ENCODE results near the gene MTMR10. TPM values are rescaled to one million over a fixed set of nuclear protein-coding genes. Genes with fewer than 3 reads are reported as not detected.

The MTMR10 gene
- total RNA-seq, 1 experiment from 2014 or later, result 19.5 TPM

DNA sequence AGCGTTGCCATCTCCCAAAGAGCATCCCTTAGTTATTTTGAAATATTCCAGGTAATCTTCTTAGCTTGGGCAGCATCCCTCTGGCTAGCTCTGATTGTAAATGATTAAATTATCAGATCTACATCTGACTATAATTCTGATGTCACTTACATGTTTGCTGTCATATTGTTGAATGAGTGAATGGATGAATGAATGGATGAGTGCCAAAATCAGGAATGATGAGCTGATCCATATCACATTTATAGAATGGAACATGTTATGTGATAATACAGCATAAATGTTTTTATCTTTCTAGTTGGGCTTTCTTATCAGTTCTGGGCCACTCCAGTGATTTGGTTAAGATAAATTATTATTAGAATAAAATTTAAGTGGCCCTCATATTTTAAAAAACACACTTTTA lies 73.8 kb downstream of the MTMR10 start:
- Histone ChIP-seq H3K4me1 (ENCODE audit: control insufficient read depth, insufficient read depth, low read length) (no peaks in the 10 kb centered on the region), H3K36me3 (ENCODE audit: control insufficient read depth, insufficient read depth, low read length) (peaks cover 3% of the 10 kb centered on the region; the same call in 1 of the 2 replicates), H3K27me3 (ENCODE audit: control insufficient read depth, insufficient read depth, low read length) (no peaks in the 10 kb centered on the region), H3K4me3 (ENCODE audit: low read depth in 2 of 2, low read length in 2 of 2) (no peak overlapping the region), H3K27ac (ENCODE audit: low read length) (no peak overlapping the region), H3K9me3 (ENCODE audit: control insufficient read depth, insufficient read depth, low read depth, low read length) (no peaks in the 10 kb centered on the region)
- ATAC-seq, result no peak
- ChIA-PET CTCF (no interaction called here), POLR2A (no interaction called here)
- intact Hi-C loops (cut with micrococcal nuclease; ENCODE audit: unreplicated experiment) (no loop called here), in situ Hi-C loops (cut with HindIII; ENCODE audit: low pct_unique_long_range_greater_than_20kb, low sequenced_read_pairs) (no loop called here)
- BruUV-seq (replicated peaks), result no TSS peak
- DNase-seq (ENCODE audit: low read depth, low spot score), result no peak
- TF ChIP-seq POLR2AphosphoS5 (IDR thresholded peaks at IDR 0.05; ENCODE audit: low read depth, low read length) (no peak), SIN3A (IDR thresholded peaks at IDR 0.05; ENCODE audit: borderline replicate concordance, insufficient read depth, low read depth, low read length) (no peak), TCF7L2 (IDR thresholded peaks at IDR 0.05; ENCODE audit: low read depth, low read length) (no peak)
- TF ChIP-seq, protein P1, sequence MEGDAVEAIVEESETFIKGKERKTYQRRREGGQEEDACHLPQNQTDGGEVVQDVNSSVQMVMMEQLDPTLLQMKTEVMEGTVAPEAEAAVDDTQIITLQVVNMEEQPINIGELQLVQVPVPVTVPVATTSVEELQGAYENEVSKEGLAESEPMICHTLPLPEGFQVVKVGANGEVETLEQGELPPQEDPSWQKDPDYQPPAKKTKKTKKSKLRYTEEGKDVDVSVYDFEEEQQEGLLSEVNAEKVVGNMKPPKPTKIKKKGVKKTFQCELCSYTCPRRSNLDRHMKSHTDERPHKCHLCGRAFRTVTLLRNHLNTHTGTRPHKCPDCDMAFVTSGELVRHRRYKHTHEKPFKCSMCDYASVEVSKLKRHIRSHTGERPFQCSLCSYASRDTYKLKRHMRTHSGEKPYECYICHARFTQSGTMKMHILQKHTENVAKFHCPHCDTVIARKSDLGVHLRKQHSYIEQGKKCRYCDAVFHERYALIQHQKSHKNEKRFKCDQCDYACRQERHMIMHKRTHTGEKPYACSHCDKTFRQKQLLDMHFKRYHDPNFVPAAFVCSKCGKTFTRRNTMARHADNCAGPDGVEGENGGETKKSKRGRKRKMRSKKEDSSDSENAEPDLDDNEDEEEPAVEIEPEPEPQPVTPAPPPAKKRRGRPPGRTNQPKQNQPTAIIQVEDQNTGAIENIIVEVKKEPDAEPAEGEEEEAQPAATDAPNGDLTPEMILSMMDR (IDR thresholded peaks at IDR 0.05), result no peak
- TF ChIP-seq, protein P2, sequence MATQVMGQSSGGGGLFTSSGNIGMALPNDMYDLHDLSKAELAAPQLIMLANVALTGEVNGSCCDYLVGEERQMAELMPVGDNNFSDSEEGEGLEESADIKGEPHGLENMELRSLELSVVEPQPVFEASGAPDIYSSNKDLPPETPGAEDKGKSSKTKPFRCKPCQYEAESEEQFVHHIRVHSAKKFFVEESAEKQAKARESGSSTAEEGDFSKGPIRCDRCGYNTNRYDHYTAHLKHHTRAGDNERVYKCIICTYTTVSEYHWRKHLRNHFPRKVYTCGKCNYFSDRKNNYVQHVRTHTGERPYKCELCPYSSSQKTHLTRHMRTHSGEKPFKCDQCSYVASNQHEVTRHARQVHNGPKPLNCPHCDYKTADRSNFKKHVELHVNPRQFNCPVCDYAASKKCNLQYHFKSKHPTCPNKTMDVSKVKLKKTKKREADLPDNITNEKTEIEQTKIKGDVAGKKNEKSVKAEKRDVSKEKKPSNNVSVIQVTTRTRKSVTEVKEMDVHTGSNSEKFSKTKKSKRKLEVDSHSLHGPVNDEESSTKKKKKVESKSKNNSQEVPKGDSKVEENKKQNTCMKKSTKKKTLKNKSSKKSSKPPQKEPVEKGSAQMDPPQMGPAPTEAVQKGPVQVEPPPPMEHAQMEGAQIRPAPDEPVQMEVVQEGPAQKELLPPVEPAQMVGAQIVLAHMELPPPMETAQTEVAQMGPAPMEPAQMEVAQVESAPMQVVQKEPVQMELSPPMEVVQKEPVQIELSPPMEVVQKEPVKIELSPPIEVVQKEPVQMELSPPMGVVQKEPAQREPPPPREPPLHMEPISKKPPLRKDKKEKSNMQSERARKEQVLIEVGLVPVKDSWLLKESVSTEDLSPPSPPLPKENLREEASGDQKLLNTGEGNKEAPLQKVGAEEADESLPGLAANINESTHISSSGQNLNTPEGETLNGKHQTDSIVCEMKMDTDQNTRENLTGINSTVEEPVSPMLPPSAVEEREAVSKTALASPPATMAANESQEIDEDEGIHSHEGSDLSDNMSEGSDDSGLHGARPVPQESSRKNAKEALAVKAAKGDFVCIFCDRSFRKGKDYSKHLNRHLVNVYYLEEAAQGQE (IDR thresholded peaks at IDR 0.05; ENCODE audit: insufficient read depth in 1 of 2, low read depth in 2 of 2, low read length in 1 of 2), result no peak

DNA sequence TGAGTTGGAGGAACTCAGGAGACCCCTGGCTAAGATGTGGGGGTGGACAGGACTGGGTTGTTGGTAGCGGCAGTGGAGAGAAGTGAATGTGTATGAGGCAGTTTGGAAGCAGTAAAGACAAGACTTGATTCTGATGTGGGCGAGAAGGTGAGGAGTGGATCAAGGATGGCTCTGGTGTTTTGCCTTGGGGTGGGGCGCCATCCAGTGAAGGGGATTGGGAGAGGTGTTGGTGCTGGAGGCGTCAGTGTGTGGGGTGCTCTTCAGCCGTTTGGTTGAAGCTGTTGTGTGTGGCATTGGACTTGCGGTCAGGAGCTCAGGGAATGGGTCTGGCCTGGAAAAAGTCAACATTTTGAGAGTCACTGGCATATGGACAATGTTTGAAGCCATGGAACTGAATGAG lies 74.4 kb downstream of the MTMR10 start:
- Histone ChIP-seq H3K27me3 (ENCODE audit: control insufficient read depth, insufficient read depth, low read length) (no peaks in the 10 kb centered on the region), H3K36me3 (ENCODE audit: control insufficient read depth, insufficient read depth, low read length) (peaks cover 3% of the 10 kb centered on the region; the same call in 1 of the 2 replicates), H3K4me1 (ENCODE audit: control insufficient read depth, insufficient read depth, low read length) (no peaks in the 10 kb centered on the region), H3K9me3 (ENCODE audit: control insufficient read depth, insufficient read depth, low read depth, low read length) (no peaks in the 10 kb centered on the region), H3K4me3 (ENCODE audit: low read depth in 2 of 2, low read length in 2 of 2) (no peak overlapping the region), H3K27ac (ENCODE audit: low read length) (no peak overlapping the region)
- TF ChIP-seq SIN3A (IDR thresholded peaks at IDR 0.05; ENCODE audit: borderline replicate concordance, insufficient read depth, low read depth, low read length), result no peak
- TF ChIP-seq, protein P2 (IDR thresholded peaks at IDR 0.05; ENCODE audit: insufficient read depth in 1 of 2, low read depth in 2 of 2, low read length in 1 of 2), result no peak
- ChIA-PET POLR2A (no interaction called here), CTCF (no interaction called here)
- no TSS peak for BruUV-seq (replicated peaks)
- in situ Hi-C loops (cut with HindIII; ENCODE audit: low pct_unique_long_range_greater_than_20kb, low sequenced_read_pairs) (no loop called here), intact Hi-C loops (cut with micrococcal nuclease; ENCODE audit: unreplicated experiment) (no loop called here)
- DNase-seq (ENCODE audit: low read depth, low spot score) (no peak), ATAC-seq (no peak)

Measured in Panc1 (cell line).